Left lung (tissue), 10 donors: ENCODE measurements around the gene SLC6A9. TPM values are rescaled to one million over a fixed set of nuclear protein-coding genes. Genes with fewer than 3 reads are reported as not detected.

Experiments used
- ATAC-seq: fragments of 200-7000 bp; cut with Tn5 transposase; one replicate; pipeline ENCODE4 v1.9.1; 2020; ENCODE audit warnings: moderate library complexity
- DNase-seq, 4 donors: peaks; one replicate each; pipeline ENCODE4 v3.0.0-alpha.2; 2013 to 2020
- H3K27ac ChIP-seq, 2 donors: fragments of 200-600 bp; sonication (generic) in 1 of 2; one replicate each; pipeline versions ENCODE4 v1.5.0 to v1.8.0; 2020 to 2021
- H3K27me3 ChIP-seq, 2 donors: fragments of 200-600 bp; sonication (generic) in 1 of 2; one replicate each; pipeline versions ENCODE4 v1.5.0 to v1.8.0; 2020 to 2021
- H3K36me3 ChIP-seq, 2 donors: fragments of 200-600 bp; sonication (generic) in 1 of 2; one replicate each; pipeline versions ENCODE4 v1.5.0 to v1.8.0; 2020 to 2021
- H3K4me1 ChIP-seq, 2 donors: fragments of 200-600 bp; one replicate each; pipeline ENCODE4 v1.8.0; 2021
- H3K4me3 ChIP-seq, 2 donors: fragments of 200-600 bp; sonication (generic) in 1 of 2; one replicate each; pipeline versions ENCODE4 v1.5.0 to v1.8.0; 2020 to 2021; ENCODE audit warnings: mild to moderate bottlenecking in 1 of 2
- H3K9me3 ChIP-seq, 2 donors: fragments of 200-600 bp; sonication (generic) in 1 of 2; one replicate each; pipeline versions ENCODE4 v1.5.0 to v1.8.0; 2020 to 2021
- CTCF ChIP-seq, 2 donors: fragments of 200-600 bp; sonication (generic) in 1 of 2; IDR thresholded peaks; one replicate each; pipeline versions ENCODE4 v1.5.0 to v1.8.0; 2021; ENCODE audit warnings: antibody characterized with exemption in 2 of 2
- intact Hi-C, 2 donors: fragments of 100-400 bp; cut with DNase I; formaldehyde crosslinking; loops; one replicate each; pipeline versions ENCODE4 v1.11.2 to v1.14.2; 2022
- polyA plus RNA-seq, 6 donors: library from polyadenylated mRNA; unstranded; fragments of 120-200 nt; gene quantifications; one replicate each; pipeline ENCODE4 v1.2.1, GENCODE V29; 2013; ENCODE audit not compliant: insufficient read length in 6 of 6
- total RNA-seq, 2 donors: library from RNA; stranded (reverse); fragmentation: NEBNext Ultra II Directional; extraction: Animal tissue kit (Norgen Biotek cat#: 25700); gene quantifications; one replicate each; pipeline ENCODE4 v1.2.1, GENCODE V29; 2021
- donor health status: DM: no; HTN: yes; CAD: no.
- donor health status: DM: no; HTN: no; CAD: no.

SLC6A9 gene
- total and polyA plus RNA-seq, 8 donors: 10.9 to 28.5 (median 14.6) TPM

GRCh38 chr1:43974443-43975248 lies 56.6 kb downstream of the SLC6A9 start, which contains the start of gene ATP6V0B:
ATP6V0B (plus strand) TSS chr1:43974960; CDS start chr1:43975041, 81 bp downstream.
- ATAC-seq (peak; percentile 87), DNase-seq (peak; percentile 88 to 99 (median 96))
- peak within 1 kb of the TSS; percentile 87 to 98 for H3K4me3 ChIP-seq
- peaks cover 5 to 38% of the 10 kb centered on the region in 2 donors for H3K36me3 ChIP-seq
- TF ChIP-seq CTCF (IDR thresholded peaks at IDR 0.05): no peak
- peak within 1 kb of the TSS; percentile 90 to 99 for H3K27ac ChIP-seq
- H3K27me3 ChIP-seq: no peaks in the 10 kb centered on the region
- H3K4me1 ChIP-seq: peaks cover 34 to 63% of the 10 kb centered on the region in 2 donors
- no peaks in the 10 kb centered on the region for H3K9me3 ChIP-seq
- intact Hi-C loops: no loop called here

- peaks cover 5 to 38% of the 10 kb centered on the region in 2 donors for H3K36me3 ChIP-seq
Observed at GRCh38 chr1:43973981-43974442, 57.2 kb downstream of the SLC6A9 start.

GRCh38 chr1:43971336-43971980 lies 59.8 kb downstream of the SLC6A9 start:
- DNase-seq (peak in 1 of 4 donors; percentile 74), ATAC-seq (no peak)
- Histone ChIP-seq H3K9me3 (no peaks in the 10 kb centered on the region), H3K4me1 (peaks cover 21 to 35% of the 10 kb centered on the region in 2 donors), H3K36me3 (peaks cover under 1 to 34% of the 10 kb centered on the region in 2 donors), H3K4me3 (no peak overlapping the region), H3K27me3 (no peaks in the 10 kb centered on the region), H3K27ac (no peak overlapping the region)
- intact Hi-C loops: no loop called here
- no peak for TF ChIP-seq CTCF (IDR thresholded peaks at IDR 0.05)

More at GRCh38 chr1:43973981-43974442, 57.2 kb downstream of the SLC6A9 start:
- no peaks in the 10 kb centered on the region for H3K9me3 ChIP-seq
- peak overlapping the region; percentile 90 to 99 for H3K27ac ChIP-seq
- H3K4me3 ChIP-seq: peak overlapping the region; percentile 87 to 98
- TF ChIP-seq CTCF (IDR thresholded peaks at IDR 0.05): no peak
- H3K27me3 ChIP-seq: no peaks in the 10 kb centered on the region
- peaks cover 34 to 60% of the 10 kb centered on the region in 2 donors for H3K4me1 ChIP-seq
- no peak for DNase-seq
- intact Hi-C loops: no loop called here
- no peak for ATAC-seq

- Histone ChIP-seq H3K4me1 (peaks cover 16 to 30% of the 10 kb centered on the region in 2 donors), H3K27me3 (no peaks in the 10 kb centered on the region), H3K27ac (no peak overlapping the region), H3K9me3 (no peaks in the 10 kb centered on the region), H3K36me3 (peaks cover 0 to 34% of the 10 kb centered on the region in 2 donors), H3K4me3 (peak overlapping the region in 1 of 2 donors; percentile 69)
- DNase-seq (no peak), ATAC-seq (no peak)
- no peak for TF ChIP-seq CTCF (IDR thresholded peaks at IDR 0.05)
- intact Hi-C loops: no loop called here
Observed at GRCh38 chr1:43970911-43971310, 60.4 kb downstream of the SLC6A9 start.

- TF ChIP-seq CTCF (IDR thresholded peaks at IDR 0.05): no peak
- intact Hi-C loops: no loop called here
- DNase-seq (no peak), ATAC-seq (no peak)
- H3K4me3 ChIP-seq: peak overlapping the region; percentile 62 to 69
- H3K9me3 ChIP-seq: no peaks in the 10 kb centered on the region
- H3K36me3 ChIP-seq: peaks cover 0 to 36% of the 10 kb centered on the region in 2 donors
- no peaks in the 10 kb centered on the region for H3K27me3 ChIP-seq
- H3K27ac ChIP-seq: no peak overlapping the region
- H3K4me1 ChIP-seq: peaks cover 12 to 26% of the 10 kb centered on the region in 2 donors
Observed at GRCh38 chr1:43970502-43970901, 60.8 kb downstream of the SLC6A9 start.
